Muscle layer of duodenum (tissue), 2 donors: ENCODE data around the gene RPL21.

Experiments used
- H3K27ac ChIP-seq: one replicate; pipeline ENCODE4 v1.7.0; 2013; ENCODE audit warnings: mild to moderate bottlenecking, low read length
- H3K27me3 ChIP-seq: one replicate; pipeline ENCODE4 v1.7.0; 2013; ENCODE audit warnings: low read depth, mild to moderate bottlenecking, control low read depth, low read length
- H3K36me3 ChIP-seq, 2 donors: one replicate each; pipeline ENCODE4 v1.7.0; 2013; ENCODE audit warnings: low read length in 2 of 2, control low read depth in 1 of 2, mild to moderate bottlenecking in 1 of 2; ENCODE audit not compliant: insufficient read depth in 2 of 2, control insufficient read depth in 1 of 2
- H3K4me1 ChIP-seq, 2 donors: one replicate each; pipeline ENCODE4 v1.7.0; 2013; ENCODE audit warnings: low read length in 2 of 2, mild to moderate bottlenecking in 2 of 2, control low read depth in 1 of 2, moderate library complexity in 1 of 2; ENCODE audit not compliant: insufficient read depth in 2 of 2, control insufficient read depth in 1 of 2
- H3K4me3 ChIP-seq, 2 donors: one replicate each; pipeline ENCODE4 v1.7.0; 2013; ENCODE audit warnings: low read length in 2 of 2, low read depth in 1 of 2, mild to moderate bottlenecking in 1 of 2
- H3K9me3 ChIP-seq, 2 donors: one replicate each; pipeline ENCODE4 v1.7.0; 2013; ENCODE audit warnings: low read length in 2 of 2, control low read depth in 1 of 2, mild to moderate bottlenecking in 1 of 2; ENCODE audit not compliant: control insufficient read depth in 1 of 2
- donor health status: healthy.

The RPL21 gene

GRCh38 chr13:27258637-27259386 lies 7.5 kb downstream of the RPL21 start:
- H3K4me1 ChIP-seq: peaks cover 7 to 19% of the 10 kb centered on the region in 2 donors
- no peaks in the 10 kb centered on the region for H3K9me3 ChIP-seq
- no peak overlapping the region for H3K4me3 ChIP-seq
- H3K27ac ChIP-seq: peak overlapping the region; percentile 63
- no peaks in the 10 kb centered on the region for H3K27me3 ChIP-seq
- peaks cover 53 to 56% of the 10 kb centered on the region in 2 donors for H3K36me3 ChIP-seq

DNA sequence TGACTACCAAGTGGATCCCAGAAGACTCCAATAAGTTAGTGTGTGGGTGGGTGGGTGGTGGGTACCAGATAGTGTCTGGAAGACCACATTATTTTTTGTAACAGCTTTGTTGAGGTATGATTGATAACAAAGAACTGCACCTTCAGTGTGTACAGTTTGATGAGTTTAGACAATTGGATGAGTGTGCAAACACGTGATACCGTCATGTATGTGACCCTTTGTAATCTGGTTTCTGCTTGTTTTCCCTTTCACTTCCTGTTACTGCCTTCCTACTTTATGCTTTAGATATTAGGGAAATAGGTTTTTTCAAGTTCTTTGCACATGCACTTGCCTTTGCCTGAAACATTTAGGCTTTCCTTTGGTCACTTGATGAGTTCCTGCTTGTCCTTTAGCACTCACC lies 8.5 kb downstream of the RPL21 start:
- H3K27me3 ChIP-seq: no peaks in the 10 kb centered on the region
- H3K9me3 ChIP-seq: no peaks in the 10 kb centered on the region
- no peak overlapping the region for H3K4me3 ChIP-seq
- peak overlapping the region; percentile 63 for H3K27ac ChIP-seq
- H3K4me1 ChIP-seq: peaks cover 4 to 19% of the 10 kb centered on the region in 2 donors
- H3K36me3 ChIP-seq: peaks cover 44 to 52% of the 10 kb centered on the region in 2 donors

DNA sequence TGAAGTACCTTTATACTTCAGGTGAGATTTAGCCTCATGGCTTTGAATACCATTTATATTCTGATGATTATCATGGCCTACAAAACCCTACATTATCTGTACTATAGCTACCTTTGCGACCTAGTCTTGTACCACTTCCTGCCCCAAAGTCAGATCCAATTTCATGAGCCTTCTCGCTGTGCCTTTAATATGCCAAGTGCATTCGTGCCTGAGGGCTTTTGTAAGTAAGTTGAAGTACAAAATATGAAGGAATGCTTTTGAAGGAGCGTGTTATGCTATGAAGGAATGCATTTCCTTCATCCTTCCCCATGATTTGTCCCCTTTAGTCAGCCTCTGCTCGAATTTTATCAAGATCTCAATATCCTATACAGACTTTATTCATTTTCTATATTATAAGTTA lies 10.0 kb downstream of the RPL21 start:
- Histone ChIP-seq H3K4me1 (peaks cover 0 to 30% of the 10 kb centered on the region in 2 donors), H3K4me3 (no peak overlapping the region), H3K27me3 (no peaks in the 10 kb centered on the region), H3K36me3 (peaks cover 32 to 39% of the 10 kb centered on the region in 2 donors), H3K27ac (no peak overlapping the region), H3K9me3 (no peaks in the 10 kb centered on the region)

GRCh38 chr13:27263438-27263837 lies 12.1 kb downstream of the RPL21 start:
- Histone ChIP-seq H3K36me3 (peaks cover 16 to 19% of the 10 kb centered on the region in 2 donors), H3K4me1 (peaks cover 14 to 42% of the 10 kb centered on the region in 2 donors), H3K27ac (no peak overlapping the region), H3K4me3 (no peak overlapping the region), H3K9me3 (no peaks in the 10 kb centered on the region), H3K27me3 (no peaks in the 10 kb centered on the region)

DNA sequence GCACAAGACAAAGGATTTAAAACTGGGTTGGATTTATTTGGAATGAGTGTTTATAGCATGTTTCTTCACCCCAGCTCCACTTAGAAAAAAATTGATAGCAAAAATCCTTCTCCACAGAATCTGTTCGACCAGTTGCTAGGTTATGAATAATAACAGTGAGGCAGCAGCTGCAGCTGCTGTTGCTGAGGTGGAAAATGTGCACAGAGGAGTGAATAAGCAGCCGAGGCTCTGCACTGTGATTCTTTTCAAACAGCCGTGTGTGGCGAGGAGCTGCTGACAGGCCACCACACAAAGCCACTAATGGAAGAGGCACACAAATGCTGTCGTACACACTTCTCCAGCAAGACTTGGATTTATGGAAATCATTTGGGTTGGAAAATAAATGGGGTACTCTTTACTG lies 12.8 kb downstream of the RPL21 start:
- H3K27me3 ChIP-seq: no peaks in the 10 kb centered on the region
- no peaks in the 10 kb centered on the region for H3K9me3 ChIP-seq
- H3K4me3 ChIP-seq: no peak overlapping the region
- peaks cover 14 to 42% of the 10 kb centered on the region in 2 donors for H3K4me1 ChIP-seq
- peak overlapping the region; percentile 19 for H3K27ac ChIP-seq
- peaks cover 10 to 11% of the 10 kb centered on the region in 2 donors for H3K36me3 ChIP-seq

GRCh38 chr13:27264648-27265047 lies 13.3 kb downstream of the RPL21 start:
- H3K36me3 ChIP-seq: peaks cover 5 to 7% of the 10 kb centered on the region in 2 donors
- H3K27me3 ChIP-seq: no peaks in the 10 kb centered on the region
- no peak overlapping the region for H3K4me3 ChIP-seq
- H3K27ac ChIP-seq: peak overlapping the region; percentile 19
- no peaks in the 10 kb centered on the region for H3K9me3 ChIP-seq
- H3K4me1 ChIP-seq: peaks cover 14 to 41% of the 10 kb centered on the region in 2 donors

- H3K4me3 ChIP-seq: no peak overlapping the region
- H3K4me1 ChIP-seq: peaks cover 14 to 49% of the 10 kb centered on the region in 2 donors
- no peaks in the 10 kb centered on the region for H3K27me3 ChIP-seq
- H3K36me3 ChIP-seq: peaks cover 0 to 4% of the 10 kb centered on the region in 2 donors
- no peaks in the 10 kb centered on the region for H3K9me3 ChIP-seq
- peak overlapping the region; percentile 67 for H3K27ac ChIP-seq
Measured at GRCh38 chr13:27266917-27267316, 15.6 kb downstream of the RPL21 start.

- no peak overlapping the region for H3K4me3 ChIP-seq
- H3K36me3 ChIP-seq: no peaks in the 10 kb centered on the region
- no peaks in the 10 kb centered on the region for H3K9me3 ChIP-seq
- peak overlapping the region; percentile 67 for H3K27ac ChIP-seq
- H3K27me3 ChIP-seq: no peaks in the 10 kb centered on the region
- peaks cover 14 to 51% of the 10 kb centered on the region in 2 donors for H3K4me1 ChIP-seq
Measured at GRCh38 chr13:27267596-27267995, 16.2 kb downstream of the RPL21 start.

DNA sequence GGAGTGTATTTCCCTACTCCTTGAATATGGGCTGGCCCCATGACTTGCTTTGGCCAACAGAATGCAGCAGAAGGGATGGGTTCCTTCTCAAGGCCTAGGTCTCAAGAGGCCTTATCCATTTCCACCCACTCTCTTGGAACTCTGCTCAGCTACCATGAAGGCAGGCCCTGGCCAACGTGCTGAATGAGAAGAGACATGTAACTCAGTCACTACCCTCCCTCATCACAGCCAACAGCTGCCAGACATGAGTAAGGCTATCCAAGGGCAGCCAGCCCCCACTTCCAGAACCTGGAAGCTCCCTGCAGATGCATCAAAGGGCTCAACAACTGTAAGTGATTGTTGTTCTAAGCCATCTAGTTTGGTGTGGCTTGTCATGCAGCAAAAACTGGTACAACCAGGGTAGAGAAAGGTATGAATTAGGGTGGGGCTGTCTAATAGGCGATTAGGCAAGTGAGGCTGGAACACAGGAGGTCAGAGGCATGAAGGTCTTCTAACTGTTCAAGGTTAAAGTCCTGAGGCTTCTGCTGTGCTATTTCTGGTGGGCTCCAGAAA lies 17.8 kb downstream of the RPL21 start:
- Histone ChIP-seq H3K27me3 (no peaks in the 10 kb centered on the region), H3K4me1 (peaks cover 14 to 45% of the 10 kb centered on the region in 2 donors), H3K36me3 (no peaks in the 10 kb centered on the region), H3K9me3 (no peaks in the 10 kb centered on the region), H3K27ac (no peak overlapping the region), H3K4me3 (no peak overlapping the region)

GRCh38 chr13:27270594-27271520 lies 19.5 kb downstream of the RPL21 start, which contains the start of gene RASL11A:
Gene RASL11A (plus strand): TSS chr13:27270830. CDS start chr13:27270945, 115 bp downstream.
- Histone ChIP-seq H3K36me3 (no peaks in the 10 kb centered on the region), H3K4me1 (peaks cover 14 to 29% of the 10 kb centered on the region in 2 donors), H3K27ac (peak within 1 kb of the TSS; percentile 49), H3K27me3 (no peaks in the 10 kb centered on the region), H3K4me3 (peak within 1 kb of the TSS; percentile 72 to 88), H3K9me3 (no peaks in the 10 kb centered on the region)

DNA sequence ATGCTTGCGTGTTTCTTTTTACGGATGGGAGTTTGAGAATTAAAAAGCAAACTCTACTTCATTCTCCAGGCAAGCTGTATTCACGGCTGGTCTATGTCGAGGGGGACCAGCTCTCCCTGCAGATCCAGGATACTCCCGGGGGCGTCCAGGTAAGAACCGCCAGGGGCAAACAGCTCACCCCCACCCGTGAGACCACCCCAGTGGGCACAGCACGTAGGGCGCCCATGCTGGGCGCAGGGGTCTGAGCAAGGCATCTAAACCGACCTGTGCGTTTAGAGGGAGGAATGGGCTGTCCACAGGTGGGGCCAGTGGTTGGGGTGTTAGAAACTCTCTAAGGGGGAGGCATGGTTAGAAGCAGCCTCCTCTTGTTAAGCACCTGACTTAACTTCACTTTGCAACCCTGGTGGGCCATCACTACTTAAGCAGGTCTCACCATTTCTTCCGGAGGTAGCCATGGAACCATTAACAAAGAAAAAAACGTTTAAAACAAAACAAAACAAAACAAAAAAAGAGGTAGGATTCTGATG lies 20.3 kb downstream of the RPL21 start:
- Histone ChIP-seq H3K27me3 (no peaks in the 10 kb centered on the region), H3K4me3 (peak overlapping the region; percentile 72 to 88), H3K9me3 (no peaks in the 10 kb centered on the region), H3K27ac (peak overlapping the region; percentile 49), H3K36me3 (no peaks in the 10 kb centered on the region), H3K4me1 (peaks cover 14 to 23% of the 10 kb centered on the region in 2 donors)
